GM12801 (cell line): ENCODE data around the gene IDH3A.

Source experiments
- CTCF ChIP-seq: IDR thresholded peaks from one replicate; pipeline ENCODE4 v1.5.1; 2011; ENCODE audit warnings: control low read depth; ENCODE audit not compliant: insufficient read length; ENCODE audit errors: extremely low read depth

IDH3A gene

GRCh38 chr15:78211189-78211921, 62.2 kb downstream of the IDH3A start:
- TF ChIP-seq CTCF, result no peak

- no peak for TF ChIP-seq CTCF
Observed at GRCh38 chr15:78212008-78212407, 62.8 kb downstream of the IDH3A start.

- TF ChIP-seq CTCF, result no peak
Observed at GRCh38 chr15:78212546-78213424, 63.6 kb downstream of the IDH3A start.

GRCh38 chr15:78213425-78213750, 64.2 kb downstream of the IDH3A start:
- no peak for TF ChIP-seq CTCF

GRCh38 chr15:78213956-78214355, 64.8 kb downstream of the IDH3A start:
- TF ChIP-seq CTCF, result no peak

GRCh38 chr15:78216276-78217104, 67.3 kb downstream of the IDH3A start:
- no peak for TF ChIP-seq CTCF

- no peak for TF ChIP-seq CTCF
Observed at GRCh38 chr15:78220713-78221112, 71.6 kb downstream of the IDH3A start.
